HepG2 (cell line): Measurements from ENCODE around the gene CDK13. TPM values are rescaled to one million over a fixed set of nuclear protein-coding genes. Genes with fewer than 3 reads are reported as not detected.
A peak's percentile ranks its signal among the peaks of the same experiment; 100 is the strongest.

Source experiments
- AGO2 ChIP-seq: fragments of 200-400 bp; formaldehyde crosslinking; optimal IDR thresholded peaks from 2 replicates; pipeline ENCODE3; 2017; ENCODE audit warnings: mild to moderate bottlenecking, low read depth, low read length, moderate library complexity
- BCL3 ChIP-seq: sonication (generic); formaldehyde crosslinking; IDR thresholded peaks from 2 replicates; pipeline ENCODE4 v1.5.1; 2020; ENCODE audit warnings: mild to moderate bottlenecking, missing genetic modification reagents, moderate library complexity
- CBFB ChIP-seq: sonication (generic); formaldehyde crosslinking; IDR thresholded peaks from 2 replicates; pipeline ENCODE4 v1.4.0; 2020; ENCODE audit warnings: missing genetic modification reagents
- GABPB1 ChIP-seq: IDR thresholded peaks from 2 replicates; pipeline ENCODE4 v1.6.1; 2016; ENCODE audit warnings: mild to moderate bottlenecking, missing genetic modification reagents, moderate library complexity, missing compliant biosample characterization
- GTF2F1 ChIP-seq: fragments of 150-350 bp; IDR thresholded peaks from 2 replicates; pipeline ENCODE4 v1.6.1; 2014; ENCODE audit warnings: low read length
- HOXA3 ChIP-seq: sonication (generic); formaldehyde crosslinking; IDR thresholded peaks from 2 replicates; pipeline ENCODE4 v1.5.0; 2020; ENCODE audit warnings: missing genetic modification reagents
- IRF9 ChIP-seq: sonication (generic); formaldehyde crosslinking; IDR thresholded peaks from 2 replicates; pipeline ENCODE4 v1.8.0; 2022; ENCODE audit warnings: missing genetic modification reagents, mild to moderate bottlenecking, borderline replicate concordance
- MYNN ChIP-seq: sonication (generic); formaldehyde crosslinking; IDR thresholded peaks from 2 replicates; pipeline ENCODE4 v1.4.0; 2020; ENCODE audit warnings: mild to moderate bottlenecking, low read depth, missing genetic modification reagents
- NAIF1 ChIP-seq: sonication (generic); formaldehyde crosslinking; IDR thresholded peaks from 2 replicates; pipeline ENCODE4 v1.5.0; 2020; ENCODE audit warnings: mild to moderate bottlenecking, missing genetic modification reagents, borderline replicate concordance
- NFKB2 ChIP-seq: sonication (generic); formaldehyde crosslinking; IDR thresholded peaks from 2 replicates; pipeline ENCODE4 v1.4.0; 2020; ENCODE audit warnings: missing genetic modification reagents, borderline replicate concordance
- PHF21A ChIP-seq: sonication (generic); formaldehyde crosslinking; IDR thresholded peaks from 2 replicates; pipeline ENCODE4 v1.5.0; 2020; ENCODE audit warnings: mild to moderate bottlenecking, missing genetic modification reagents
- RORA ChIP-seq: sonication (generic); formaldehyde crosslinking; IDR thresholded peaks from 2 replicates; pipeline ENCODE4 v1.5.0; 2020; ENCODE audit warnings: mild to moderate bottlenecking, missing genetic modification reagents, moderate library complexity
- SP4 ChIP-seq: sonication (generic); formaldehyde crosslinking; IDR thresholded peaks from 2 replicates; pipeline ENCODE4 v1.8.1; 2023; ENCODE audit warnings: mild to moderate bottlenecking, missing genetic modification reagents
- TMF1 ChIP-seq: sonication (generic); formaldehyde crosslinking; IDR thresholded peaks from 2 replicates; pipeline ENCODE4 v1.8.1; 2022; ENCODE audit warnings: low read depth, missing genetic modification reagents
- ZBTB42 ChIP-seq: sonication (generic); formaldehyde crosslinking; IDR thresholded peaks from 2 replicates; pipeline ENCODE4 v1.5.0; 2020; ENCODE audit warnings: mild to moderate bottlenecking, missing genetic modification reagents
- ZC3H13 ChIP-seq: sonication (generic); formaldehyde crosslinking; IDR thresholded peaks from 2 replicates; pipeline ENCODE4 v1.8.1; 2023; ENCODE audit warnings: mild to moderate bottlenecking, missing genetic modification reagents, moderate library complexity
- ZNF407 ChIP-seq: sonication (generic); formaldehyde crosslinking; IDR thresholded peaks from one replicate; pipeline ENCODE4 v1.5.1; 2020; ENCODE audit warnings: mild to moderate bottlenecking, missing genetic modification reagents; ENCODE audit errors: not compliant biosample characterization
- polyA plus RNA-seq, 8 experiments: library from polyadenylated mRNA; depleted of rRNA in 3 of 8; stranded (reverse) in 7 of 8; unstranded in 1 of 8; fragments of >200 nt; fragmentation: Illumina TruSeq in 4 of 8; extraction: Trizol in 4 of 8; gene quantifications; 2 replicates each; pipeline versions ENCODE4 v1.2.1 to v1.2.3, GENCODE V29; 2011 to 2016; ENCODE audit warnings: low read depth in 4 of 8, missing spikeins in 1 of 8, mixed read lengths in 1 of 8; ENCODE audit not compliant: insufficient read depth in 1 of 8
- total RNA-seq, 5 experiments: library from RNA; depleted of rRNA; stranded (reverse); fragments of >200 nt; fragmentation: Illumina TruSeq; extraction: Trizol; gene quantifications; 2 replicates each; pipeline ENCODE4 v1.2.3, GENCODE V29; 2016; ENCODE audit warnings: low read depth in 1 of 5

The CDK13 gene
- total and polyA plus RNA-seq, 2 of the 13 experiments (the other 11 are each of a cell fraction or from before 2014, with no cell fraction given), result 21.0 to 40.9 TPM

- no peak for TF ChIP-seq IRF9 (CRISPR knock-in tag)
- no peak for TF ChIP-seq GTF2F1
- TF ChIP-seq NAIF1 (CRISPR knock-in tag), result no peak
- TF ChIP-seq NFKB2, result peak; percentile 76; the same call in 1 of the 2 replicates
- TF ChIP-seq TMF1 (CRISPR knock-in tag), result peak; percentile 38; the same call in 1 of the 2 replicates
- peak; percentile 94 for TF ChIP-seq ZC3H13 (CRISPR knock-in tag)
- peak; percentile 66 for TF ChIP-seq AGO2
- peak; percentile 87; the same call in 1 of the 2 replicates for TF ChIP-seq BCL3 (CRISPR knock-in tag)
- no peak for TF ChIP-seq HOXA3
- TF ChIP-seq MYNN, result no peak
- TF ChIP-seq CBFB (CRISPR knock-in tag), result no peak
- TF ChIP-seq ZBTB42 (CRISPR knock-in tag), result no peak
- peak; percentile 29; the same call in 1 of the 2 replicates for TF ChIP-seq PHF21A (CRISPR knock-in tag)
- peak; percentile 45 for TF ChIP-seq ZNF407 (CRISPR knock-in tag)
- TF ChIP-seq SP4, result no peak
- TF ChIP-seq GABPB1 (CRISPR knock-in tag), result peak; percentile 66; the same call in 1 of the 2 replicates
- no peak for TF ChIP-seq RORA (CRISPR knock-in tag)
Measured at GRCh38 chr7:39951226-39952194, 1.5 kb downstream of the CDK13 start (continued).
